Fibroblast of lung (primary cell): ENCODE results near the gene EHHADH.

Experiments
- EZH2 ChIP-seq: IDR thresholded peaks from 2 replicates; pipeline ENCODE4 v1.5.1; 2012; ENCODE audit warnings: low read length, control low read depth, mild to moderate bottlenecking; ENCODE audit errors: missing control alignments
- TF ChIP-seq, protein P1 (sequence below), 2 donors: IDR thresholded peaks in 1 of 2; conservative IDR thresholded peaks in 1 of 2; 1 replicate in 1 of 2; 2 replicates in 1 of 2; pipeline ENCODE4 v1.5.1; 2011 to 2012; ENCODE audit warnings: low read length in 2 of 2, control low read depth in 1 of 2, inconsistent platforms in 1 of 2, low read depth in 1 of 2, mild to moderate bottlenecking in 1 of 2

GRCh38 chr3:185250247-185250646, 3.6 kb downstream of the EHHADH start:
- TF ChIP-seq, protein P1, sequence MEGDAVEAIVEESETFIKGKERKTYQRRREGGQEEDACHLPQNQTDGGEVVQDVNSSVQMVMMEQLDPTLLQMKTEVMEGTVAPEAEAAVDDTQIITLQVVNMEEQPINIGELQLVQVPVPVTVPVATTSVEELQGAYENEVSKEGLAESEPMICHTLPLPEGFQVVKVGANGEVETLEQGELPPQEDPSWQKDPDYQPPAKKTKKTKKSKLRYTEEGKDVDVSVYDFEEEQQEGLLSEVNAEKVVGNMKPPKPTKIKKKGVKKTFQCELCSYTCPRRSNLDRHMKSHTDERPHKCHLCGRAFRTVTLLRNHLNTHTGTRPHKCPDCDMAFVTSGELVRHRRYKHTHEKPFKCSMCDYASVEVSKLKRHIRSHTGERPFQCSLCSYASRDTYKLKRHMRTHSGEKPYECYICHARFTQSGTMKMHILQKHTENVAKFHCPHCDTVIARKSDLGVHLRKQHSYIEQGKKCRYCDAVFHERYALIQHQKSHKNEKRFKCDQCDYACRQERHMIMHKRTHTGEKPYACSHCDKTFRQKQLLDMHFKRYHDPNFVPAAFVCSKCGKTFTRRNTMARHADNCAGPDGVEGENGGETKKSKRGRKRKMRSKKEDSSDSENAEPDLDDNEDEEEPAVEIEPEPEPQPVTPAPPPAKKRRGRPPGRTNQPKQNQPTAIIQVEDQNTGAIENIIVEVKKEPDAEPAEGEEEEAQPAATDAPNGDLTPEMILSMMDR (conservative IDR thresholded peaks at IDR 0.05 in 1 of 2, IDR thresholded peaks at IDR 0.05 in 1 of 2; ENCODE audit: low read depth in 1 of 2, low read length in 2 of 2): no peak
- TF ChIP-seq EZH2: no peak
